ENCODE measurements around the gene R3HDM4. TPM values are rescaled to one million over a fixed set of nuclear protein-coding genes. Genes with fewer than 3 reads are reported as not detected.
"Not testable (repeated sequence)": the region's sequence is repeated elsewhere in the genome, so short reads cannot be mapped to it uniquely, and the experiment has no call there.

The R3HDM4 gene
- total RNA-seq, 4 donors from 2014 or later, result 37.2 to 49.1 (median 44.3) TPM

- in situ Hi-C loops (cut with MboI; ENCODE audit: low sequenced_read_pairs in 4 of 4), result no loop called here
- intact Hi-C loops (cut with DNase I; ENCODE audit: low total_unique reads), result no loop called here
- no peaks in the 10 kb centered on the region for H3K36me3 ChIP-seq
- H3K9me3 ChIP-seq, result no peaks in the 10 kb centered on the region
- H3K4me3 ChIP-seq, result no peak overlapping the region
- DNase-seq, result no peak
- H3K4me1 ChIP-seq, result no peaks in the 10 kb centered on the region
- TF ChIP-seq POLR2A (IDR thresholded peaks at IDR 0.05) (no peak), CTCF (IDR thresholded peaks at IDR 0.05 in 4 of 5, conservative IDR thresholded peaks at IDR 0.05 in 1 of 5) (no peak)
- H3K27ac ChIP-seq, result no peak overlapping the region
- H3K27me3 ChIP-seq, result peaks cover 0 to 8% (median 7%) of the 10 kb centered on the region in 3 donors
- ATAC-seq, result no peak
Observed at GRCh38 chr19:958967-959855, 46.2 kb upstream of the R3HDM4 start.

GRCh38 chr19:957578-957977 is 44.6 kb upstream of the R3HDM4 start:
- not testable (repeated sequence) for DNase-seq, ATAC-seq

GRCh38 chr19:956766-957440 is 43.9 kb upstream of the R3HDM4 start:
- no peaks in the 10 kb centered on the region for H3K9me3 ChIP-seq
- TF ChIP-seq CTCF (IDR thresholded peaks at IDR 0.05 in 4 of 5, conservative IDR thresholded peaks at IDR 0.05 in 1 of 5) (no peak), POLR2A (IDR thresholded peaks at IDR 0.05) (no peak)
- H3K36me3 ChIP-seq, result no peaks in the 10 kb centered on the region
- H3K27ac ChIP-seq, result no peak overlapping the region
- peaks cover 0 to 20% (median 11%) of the 10 kb centered on the region in 3 donors for H3K27me3 ChIP-seq
- intact Hi-C loops (cut with DNase I; ENCODE audit: low total_unique reads), result no loop called here
- in situ Hi-C loops (cut with MboI; ENCODE audit: low sequenced_read_pairs in 4 of 4), result no loop called here
- DNase-seq (no peak), ATAC-seq (no peak)
- no peak overlapping the region for H3K4me3 ChIP-seq
- no peaks in the 10 kb centered on the region for H3K4me1 ChIP-seq

More at GRCh38 chr19:957578-957977, 44.6 kb upstream of the R3HDM4 start:
- in situ Hi-C loops (cut with MboI; ENCODE audit: low sequenced_read_pairs in 4 of 4); H3K4me3 ChIP-seq; H3K4me1 ChIP-seq; H3K9me3 ChIP-seq; H3K27ac ChIP-seq; H3K36me3 ChIP-seq; intact Hi-C loops (cut with DNase I; ENCODE audit: low total_unique reads): not testable (repeated sequence)
- H3K27me3 ChIP-seq, result peaks cover 0 to 18% (median 11%) of the 10 kb centered on the region in 3 donors

- peaks cover 0 to 20% (median 11%) of the 10 kb centered on the region in 3 donors for H3K27me3 ChIP-seq
- ATAC-seq, result no peak
- no peak for TF ChIP-seq POLR2A (IDR thresholded peaks at IDR 0.05)
- no peak for TF ChIP-seq CTCF (IDR thresholded peaks at IDR 0.05 in 4 of 5, conservative IDR thresholded peaks at IDR 0.05 in 1 of 5)
- no peaks in the 10 kb centered on the region for H3K9me3 ChIP-seq
- H3K36me3 ChIP-seq, result no peaks in the 10 kb centered on the region
- no peak overlapping the region for H3K27ac ChIP-seq
- intact Hi-C loops (cut with DNase I; ENCODE audit: low total_unique reads) (no loop called here), in situ Hi-C loops (cut with MboI; ENCODE audit: low sequenced_read_pairs in 4 of 4) (no loop called here)
- H3K4me3 ChIP-seq, result no peak overlapping the region
- H3K4me1 ChIP-seq, result no peaks in the 10 kb centered on the region
- DNase-seq, result no peak
Observed at GRCh38 chr19:955803-956765, 43.1 kb upstream of the R3HDM4 start.

All from gastrocnemius medialis (tissue), 4 donors.